HG03066 (cell line): ENCODE data around the gene PARP11.

Source experiments
- ATAC-seq: cut with Tn5 transposase; IDR thresholded peaks from one replicate; pipeline ENCODE4 v1.9.1; 2021; ENCODE audit warnings: low read depth; ENCODE audit not compliant: unreplicated experiment

Gene PARP11

DNA sequence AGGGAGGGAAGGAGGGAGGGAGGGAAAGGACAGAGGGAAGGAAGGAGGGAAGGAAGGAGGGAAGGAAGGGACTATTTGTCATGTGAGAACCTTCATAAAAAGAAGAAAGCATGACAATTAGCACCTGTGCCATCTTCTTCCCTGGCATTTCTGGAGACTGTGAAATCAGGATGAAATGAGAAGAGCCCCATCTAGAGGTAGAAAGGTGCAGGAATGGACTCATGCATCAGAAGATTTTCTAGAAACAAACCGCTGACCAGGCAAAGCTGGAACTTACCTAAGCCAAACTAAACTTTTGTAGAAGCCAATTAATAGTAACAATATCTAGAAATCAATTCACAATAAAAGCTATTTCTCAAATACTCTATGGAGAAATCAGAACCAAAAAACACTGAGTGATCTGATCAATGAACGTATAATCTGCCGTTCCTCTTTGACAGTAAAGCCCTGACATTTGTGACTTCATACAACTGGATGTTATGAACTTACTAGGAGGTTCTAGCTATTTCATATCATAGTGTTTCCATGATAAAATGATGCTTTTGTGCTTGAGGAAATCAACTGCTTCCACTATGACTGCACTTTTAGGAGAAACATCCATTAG is 95.9 kb downstream of the PARP11 start:
- no peak for ATAC-seq

DNA sequence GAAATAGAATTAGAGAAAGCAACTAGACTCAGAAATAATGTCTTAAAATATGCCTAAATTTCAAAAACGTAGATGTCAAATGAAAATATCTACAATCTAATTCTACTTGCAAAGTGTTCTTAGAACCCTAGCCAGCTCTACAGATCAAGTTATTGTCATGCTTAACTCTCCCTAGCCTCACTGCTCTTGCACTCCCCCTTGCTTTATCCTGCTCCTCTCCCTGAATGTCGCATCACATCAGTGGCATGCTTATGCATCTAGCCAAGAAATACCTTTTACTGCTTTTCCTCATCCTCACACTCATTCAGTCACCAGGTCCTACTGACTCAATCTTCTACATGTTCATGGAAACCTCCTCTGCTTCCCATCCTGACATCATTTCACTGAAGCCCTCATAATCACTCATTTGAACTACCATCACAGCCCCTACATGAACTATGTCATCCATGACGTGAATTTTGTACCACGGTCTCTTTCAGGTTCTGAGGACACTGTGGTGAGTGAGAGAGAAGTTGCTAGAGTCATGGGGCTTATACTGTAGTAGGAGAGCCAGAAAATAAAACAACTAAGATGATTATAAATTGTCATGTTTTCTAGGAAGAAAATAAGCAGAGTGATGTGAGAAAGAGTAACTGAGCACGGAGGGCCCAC is 97.7 kb downstream of the PARP11 start:
- ATAC-seq: no peak

DNA sequence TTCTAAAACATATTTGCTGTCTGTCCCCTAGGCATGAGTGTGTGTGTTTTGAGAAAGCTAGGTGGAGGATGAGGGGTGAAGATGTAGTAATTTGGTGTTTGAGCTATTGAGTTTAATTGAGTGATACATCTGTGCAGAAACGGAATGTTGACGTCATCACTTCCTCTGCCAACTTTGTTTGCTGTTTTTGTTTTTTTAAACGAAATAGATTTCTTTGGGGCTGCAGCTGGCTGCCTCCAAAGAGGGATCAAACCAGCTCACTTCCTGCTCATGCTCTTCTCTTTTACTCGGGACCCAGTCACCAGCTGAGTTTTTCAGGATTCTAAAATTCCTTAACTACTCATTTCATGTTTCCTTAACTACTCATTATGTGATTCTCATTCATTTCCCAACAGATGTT is 100.8 kb downstream of the PARP11 start:
- no peak for ATAC-seq

DNA sequence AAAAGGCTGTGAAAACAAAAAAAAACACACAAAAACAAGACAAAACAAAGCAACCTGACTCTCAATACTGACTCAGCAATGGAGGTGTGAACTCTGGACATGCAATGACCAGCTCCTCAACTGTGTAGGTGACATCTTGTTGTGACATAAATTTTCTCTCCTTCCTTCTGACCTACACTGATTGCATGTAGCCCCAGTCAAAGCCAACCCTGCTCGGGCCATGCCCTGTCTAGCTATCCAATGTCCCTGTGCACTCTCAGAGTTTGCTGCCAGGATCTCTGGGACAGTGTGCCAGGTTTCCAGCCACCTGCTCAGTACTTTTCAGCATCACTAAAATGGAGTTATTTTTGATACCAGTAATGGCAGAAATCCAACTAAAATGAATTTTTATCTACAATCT is 101.3 kb downstream of the PARP11 start:
- ATAC-seq: no peak

DNA sequence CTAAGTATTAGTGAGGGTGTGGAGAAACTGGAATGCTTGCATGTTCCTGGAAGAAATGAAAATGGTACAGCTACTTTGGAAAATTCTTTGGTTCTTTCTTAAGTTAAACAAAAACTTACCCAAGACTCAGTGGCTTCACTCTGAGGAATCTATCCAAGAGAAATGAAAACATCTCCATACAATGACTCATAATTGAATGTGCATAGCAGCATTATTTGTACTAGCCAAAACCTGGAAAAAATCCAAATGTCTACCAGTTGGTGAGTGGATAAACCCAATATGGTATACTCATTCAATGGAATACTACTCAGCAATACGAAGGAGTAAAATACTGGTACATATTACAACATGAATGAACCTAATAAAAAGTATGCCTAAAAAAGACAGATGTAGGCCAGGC is 102.3 kb downstream of the PARP11 start:
- ATAC-seq: no peak

DNA sequence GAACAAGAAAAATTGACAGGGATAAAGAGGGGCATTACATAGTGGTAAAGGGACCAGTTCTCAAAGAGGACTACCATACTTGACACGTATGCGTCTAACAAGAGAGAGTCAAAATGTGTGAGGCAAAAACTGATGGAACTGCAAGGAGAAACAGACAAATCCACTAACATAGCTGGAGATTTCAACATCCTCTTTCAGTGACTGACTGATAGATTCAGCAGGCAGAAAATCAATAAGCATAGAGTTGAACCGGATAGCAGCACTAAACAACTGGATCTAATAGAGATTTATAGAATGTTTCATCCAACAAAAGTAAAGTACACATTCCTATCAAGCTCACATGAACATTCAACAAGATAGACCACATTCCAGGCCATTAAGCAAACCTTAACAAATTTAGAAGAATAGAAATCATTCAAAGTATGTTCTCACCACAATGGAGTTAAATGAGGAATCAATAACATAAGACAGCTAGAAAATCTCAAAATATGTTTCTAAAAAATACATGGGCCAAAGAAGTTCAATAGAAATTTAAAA is 104.2 kb downstream of the PARP11 start:
- no peak for ATAC-seq

DNA sequence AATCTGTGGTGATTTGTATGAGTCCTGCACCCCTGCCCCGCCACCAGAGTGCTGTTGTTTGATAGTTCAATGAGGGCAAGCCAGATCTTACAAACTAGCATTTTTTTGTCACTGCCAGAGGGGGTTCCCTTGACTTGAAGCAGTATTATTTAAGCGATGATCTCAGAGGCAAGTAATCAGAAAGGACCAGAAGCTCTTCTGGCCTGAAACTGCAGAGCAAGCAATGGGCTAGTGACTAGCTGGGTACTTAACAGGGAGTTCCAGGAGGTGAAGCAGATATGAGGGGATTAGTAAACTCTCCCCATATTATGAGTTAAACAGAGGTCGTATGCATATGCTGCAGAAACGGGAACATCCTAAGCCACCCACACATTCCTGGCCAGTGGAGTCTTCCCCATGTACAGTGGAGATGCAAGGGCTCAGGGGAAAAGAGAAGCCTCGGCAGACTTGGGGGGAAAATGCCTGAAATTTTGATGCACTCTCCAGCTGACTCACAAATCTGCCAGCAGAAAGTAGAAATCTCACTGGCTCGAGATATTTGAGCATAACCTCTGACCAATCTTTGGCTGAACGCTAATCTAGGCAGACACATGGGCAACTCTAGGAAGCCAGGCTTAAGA is 112.0 kb downstream of the PARP11 start:
- ATAC-seq: no peak

DNA sequence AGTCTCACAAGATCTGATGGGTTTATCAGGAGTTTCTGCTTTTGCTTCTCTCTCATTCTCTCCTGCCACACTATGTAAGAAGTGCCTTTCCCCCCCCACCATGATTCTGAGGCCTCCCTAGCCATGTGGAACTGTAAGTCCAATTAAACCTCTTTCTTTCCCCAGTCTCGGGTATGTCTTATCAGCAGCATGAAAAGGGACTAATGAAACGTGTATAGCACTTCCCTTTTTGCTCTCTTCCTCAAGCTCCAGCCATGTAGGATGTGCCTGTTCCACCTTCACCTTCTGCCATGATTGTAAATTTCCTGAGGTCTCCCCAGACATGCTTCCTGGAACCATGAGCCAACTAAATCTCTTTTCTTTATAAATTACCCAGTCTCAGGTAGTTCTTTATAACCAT is 113.3 kb downstream of the PARP11 start:
- ATAC-seq: no peak
